ENCODE measurements around the gene PARD3B. TPM values are rescaled to one million over a fixed set of nuclear protein-coding genes. Genes with fewer than 3 reads are reported as not detected.
"Not testable (repeated sequence)": the region's sequence is repeated elsewhere in the genome, so short reads cannot be mapped to it uniquely, and the experiment has no call there.

Gene PARD3B
- total RNA-seq, 1 donor from 2014 or later: 6.5 TPM

- no peaks in the 10 kb centered on the region for H3K36me3 ChIP-seq (ENCODE audit: control insufficient read depth, insufficient read depth, low read length)
- no peaks in the 10 kb centered on the region for H3K27me3 ChIP-seq (ENCODE audit: control insufficient read depth, insufficient read depth, low read length)
- TF ChIP-seq CTCF (IDR thresholded peaks at IDR 0.05; ENCODE audit: insufficient read depth, low read length, poor library complexity, severe bottlenecking): no peak
- no peak for DNase-seq (ENCODE audit: low read depth)
- no peak overlapping the region for H3K4me3 ChIP-seq (ENCODE audit: low read depth, low read length)
Measured at GRCh38 chr2:205216092-205216491, 670.8 kb downstream of the PARD3B start.

- no peaks in the 10 kb centered on the region for H3K27me3 ChIP-seq (ENCODE audit: control insufficient read depth, insufficient read depth, low read length)
- TF ChIP-seq CTCF (IDR thresholded peaks at IDR 0.05; ENCODE audit: insufficient read depth, low read length, poor library complexity, severe bottlenecking): no peak
- no peak for DNase-seq (ENCODE audit: low read depth)
- no peaks in the 10 kb centered on the region for H3K36me3 ChIP-seq (ENCODE audit: control insufficient read depth, insufficient read depth, low read length)
- no peak overlapping the region for H3K4me3 ChIP-seq (ENCODE audit: low read depth, low read length)
Measured at GRCh38 chr2:205216580-205216979, 671.3 kb downstream of the PARD3B start.

- DNase-seq (ENCODE audit: low read depth): no peak
- TF ChIP-seq CTCF (IDR thresholded peaks at IDR 0.05; ENCODE audit: insufficient read depth, low read length, poor library complexity, severe bottlenecking): no peak
- Histone ChIP-seq H3K4me3 (ENCODE audit: low read depth, low read length) (no peak overlapping the region), H3K36me3 (ENCODE audit: control insufficient read depth, insufficient read depth, low read length) (no peaks in the 10 kb centered on the region), H3K27me3 (ENCODE audit: control insufficient read depth, insufficient read depth, low read length) (no peaks in the 10 kb centered on the region)
Measured at GRCh38 chr2:205217004-205217403, 671.7 kb downstream of the PARD3B start.

GRCh38 chr2:205218056-205218455 lies 672.8 kb downstream of the PARD3B start:
- no peak overlapping the region for H3K4me3 ChIP-seq (ENCODE audit: low read depth, low read length)
- TF ChIP-seq CTCF (IDR thresholded peaks at IDR 0.05; ENCODE audit: insufficient read depth, low read length, poor library complexity, severe bottlenecking): no peak
- no peaks in the 10 kb centered on the region for H3K27me3 ChIP-seq (ENCODE audit: control insufficient read depth, insufficient read depth, low read length)
- no peaks in the 10 kb centered on the region for H3K36me3 ChIP-seq (ENCODE audit: control insufficient read depth, insufficient read depth, low read length)
- DNase-seq (ENCODE audit: low read depth): no peak

- not testable (repeated sequence) for H3K4me3 ChIP-seq (ENCODE audit: low read depth, low read length); H3K36me3 ChIP-seq (ENCODE audit: control insufficient read depth, insufficient read depth, low read length); DNase-seq (ENCODE audit: low read depth); H3K27me3 ChIP-seq (ENCODE audit: control insufficient read depth, insufficient read depth, low read length)
Measured at GRCh38 chr2:205218816-205219215, 673.5 kb downstream of the PARD3B start.

GRCh38 chr2:205220559-205220958 lies 675.3 kb downstream of the PARD3B start:
- TF ChIP-seq CTCF (IDR thresholded peaks at IDR 0.05; ENCODE audit: insufficient read depth, low read length, poor library complexity, severe bottlenecking): no peak
- Histone ChIP-seq H3K36me3 (ENCODE audit: control insufficient read depth, insufficient read depth, low read length) (no peaks in the 10 kb centered on the region), H3K27me3 (ENCODE audit: control insufficient read depth, insufficient read depth, low read length) (no peaks in the 10 kb centered on the region), H3K4me3 (ENCODE audit: low read depth, low read length) (no peak overlapping the region)
- DNase-seq (ENCODE audit: low read depth): no peak

All from kidney epithelial cell (primary cell).